Ishikawa (cell line): ENCODE measurements around the gene TRIM36.

Experiments used
- CEBPB ChIP-seq: IDR thresholded peaks from 2 replicates; pipeline ENCODE4 v1.6.1; 2012
- CREB1 ChIP-seq: IDR thresholded peaks from 2 replicates; pipeline ENCODE4 v1.6.1; 2012; ENCODE audit warnings: low read depth
- EGR1 ChIP-seq: IDR thresholded peaks from 2 replicates; pipeline ENCODE4 v1.6.1; 2012
- EP300 ChIP-seq: IDR thresholded peaks from 2 replicates; pipeline ENCODE4 v1.6.1; 2012; ENCODE audit warnings: borderline replicate concordance
- NFIC ChIP-seq: IDR thresholded peaks from 2 replicates; pipeline ENCODE4 v1.6.1; 2012
- RAD21 ChIP-seq: IDR thresholded peaks from 2 replicates; pipeline ENCODE4 v1.6.1; 2012; ENCODE audit warnings: low read depth
- TAF1 ChIP-seq: IDR thresholded peaks from 2 replicates; pipeline ENCODE4 v1.6.1; 2012; ENCODE audit warnings: low read depth, mild to moderate bottlenecking
- TCF12 ChIP-seq: IDR thresholded peaks from 2 replicates; pipeline ENCODE4 v1.6.1; 2012; ENCODE audit warnings: low read depth
- TEAD4 ChIP-seq: IDR thresholded peaks from 2 replicates; pipeline ENCODE4 v1.6.1; 2012
- YY1 ChIP-seq: IDR thresholded peaks from 2 replicates; pipeline ENCODE4 v1.6.1; 2012; ENCODE audit warnings: low read depth
- ZBTB7A ChIP-seq: IDR thresholded peaks from 2 replicates; pipeline ENCODE4 v1.6.1; 2012; ENCODE audit warnings: low read depth
- TF ChIP-seq, protein P1 (sequence below): IDR thresholded peaks from 2 replicates; pipeline ENCODE4 v1.6.1; 2012
- TF ChIP-seq, protein P2 (sequence below): IDR thresholded peaks from 2 replicates; pipeline ENCODE4 v1.6.1; 2012; ENCODE audit warnings: low read depth, mild to moderate bottlenecking
- TF ChIP-seq, protein P3 (sequence below): IDR thresholded peaks from 2 replicates; pipeline ENCODE4 v1.6.1; 2012

- TF ChIP-seq YY1 (no peak), EP300 (no peak), TEAD4 (no peak), CREB1 (no peak), TAF1 (no peak), NFIC (no peak), CEBPB (no peak), EGR1 (no peak), TCF12 (no peak), RAD21 (no peak), ZBTB7A (no peak)
- TF ChIP-seq, protein P1, sequence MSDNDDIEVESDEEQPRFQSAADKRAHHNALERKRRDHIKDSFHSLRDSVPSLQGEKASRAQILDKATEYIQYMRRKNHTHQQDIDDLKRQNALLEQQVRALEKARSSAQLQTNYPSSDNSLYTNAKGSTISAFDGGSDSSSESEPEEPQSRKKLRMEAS, result no peak
- TF ChIP-seq, protein P2, sequence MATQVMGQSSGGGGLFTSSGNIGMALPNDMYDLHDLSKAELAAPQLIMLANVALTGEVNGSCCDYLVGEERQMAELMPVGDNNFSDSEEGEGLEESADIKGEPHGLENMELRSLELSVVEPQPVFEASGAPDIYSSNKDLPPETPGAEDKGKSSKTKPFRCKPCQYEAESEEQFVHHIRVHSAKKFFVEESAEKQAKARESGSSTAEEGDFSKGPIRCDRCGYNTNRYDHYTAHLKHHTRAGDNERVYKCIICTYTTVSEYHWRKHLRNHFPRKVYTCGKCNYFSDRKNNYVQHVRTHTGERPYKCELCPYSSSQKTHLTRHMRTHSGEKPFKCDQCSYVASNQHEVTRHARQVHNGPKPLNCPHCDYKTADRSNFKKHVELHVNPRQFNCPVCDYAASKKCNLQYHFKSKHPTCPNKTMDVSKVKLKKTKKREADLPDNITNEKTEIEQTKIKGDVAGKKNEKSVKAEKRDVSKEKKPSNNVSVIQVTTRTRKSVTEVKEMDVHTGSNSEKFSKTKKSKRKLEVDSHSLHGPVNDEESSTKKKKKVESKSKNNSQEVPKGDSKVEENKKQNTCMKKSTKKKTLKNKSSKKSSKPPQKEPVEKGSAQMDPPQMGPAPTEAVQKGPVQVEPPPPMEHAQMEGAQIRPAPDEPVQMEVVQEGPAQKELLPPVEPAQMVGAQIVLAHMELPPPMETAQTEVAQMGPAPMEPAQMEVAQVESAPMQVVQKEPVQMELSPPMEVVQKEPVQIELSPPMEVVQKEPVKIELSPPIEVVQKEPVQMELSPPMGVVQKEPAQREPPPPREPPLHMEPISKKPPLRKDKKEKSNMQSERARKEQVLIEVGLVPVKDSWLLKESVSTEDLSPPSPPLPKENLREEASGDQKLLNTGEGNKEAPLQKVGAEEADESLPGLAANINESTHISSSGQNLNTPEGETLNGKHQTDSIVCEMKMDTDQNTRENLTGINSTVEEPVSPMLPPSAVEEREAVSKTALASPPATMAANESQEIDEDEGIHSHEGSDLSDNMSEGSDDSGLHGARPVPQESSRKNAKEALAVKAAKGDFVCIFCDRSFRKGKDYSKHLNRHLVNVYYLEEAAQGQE, result no peak
- TF ChIP-seq, protein P3, sequence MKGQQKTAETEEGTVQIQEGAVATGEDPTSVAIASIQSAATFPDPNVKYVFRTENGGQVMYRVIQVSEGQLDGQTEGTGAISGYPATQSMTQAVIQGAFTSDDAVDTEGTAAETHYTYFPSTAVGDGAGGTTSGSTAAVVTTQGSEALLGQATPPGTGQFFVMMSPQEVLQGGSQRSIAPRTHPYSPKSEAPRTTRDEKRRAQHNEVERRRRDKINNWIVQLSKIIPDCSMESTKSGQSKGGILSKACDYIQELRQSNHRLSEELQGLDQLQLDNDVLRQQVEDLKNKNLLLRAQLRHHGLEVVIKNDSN, result no peak
Observed at GRCh38 chr5:115192098-115192497, 22.4 kb upstream of the TRIM36 start.
